GM12892 (cell line): ENCODE results near the gene CLEC16A.

ENCODE experiments used
- POLR2A ChIP-seq: IDR thresholded peaks from 2 replicates; pipeline ENCODE4 v1.6.1; 2011; ENCODE audit warnings: low read depth, low read length, control low read depth
- POLR2AphosphoS5 ChIP-seq: IDR thresholded peaks from 2 replicates; pipeline ENCODE4 v1.6.1; 2011; ENCODE audit warnings: low read depth, low read length, control low read depth
- TAF1 ChIP-seq: IDR thresholded peaks from 2 replicates; pipeline ENCODE4 v1.6.1; 2011; ENCODE audit warnings: low read depth, mild to moderate bottlenecking, control low read depth, low read length, borderline replicate concordance

DNA sequence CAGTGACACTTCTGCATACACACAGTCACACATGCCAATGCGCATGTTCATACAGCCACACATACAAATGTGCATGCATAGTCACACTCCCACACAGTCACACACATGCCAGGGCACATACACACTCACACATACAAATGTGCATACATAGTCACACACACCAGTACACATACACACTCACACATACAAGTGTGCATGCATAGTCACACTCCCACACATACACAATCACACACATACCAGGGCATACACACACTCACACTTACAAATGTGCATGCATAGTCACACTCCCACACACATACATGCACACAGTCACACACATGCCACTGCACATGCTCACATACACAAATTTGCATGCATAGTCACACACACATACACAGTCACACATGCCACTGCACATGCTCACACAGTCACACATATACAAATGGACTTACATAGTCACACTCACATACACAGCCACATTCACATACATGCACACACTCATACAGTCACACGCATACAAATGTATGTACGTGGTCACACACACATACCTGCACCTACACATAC lies 227.5 kb downstream of the CLEC16A start:
- TF ChIP-seq POLR2AphosphoS5, result peak; percentile 25; the same call in 1 of the 2 replicates
- TF ChIP-seq POLR2A, result no peak
- no peak for TF ChIP-seq TAF1
